IPS-18a (cell line): Measurements from ENCODE around the gene DCAF8L2.
"Not testable (repeated sequence)": the region's sequence is repeated elsewhere in the genome, so short reads cannot be mapped to it uniquely, and the experiment has no call there.

Source experiments
- H3K27ac ChIP-seq: one replicate; pipeline ENCODE4 v1.5.1; 2013; ENCODE audit warnings: low read length
- H3K27me3 ChIP-seq: one replicate; pipeline ENCODE4 v1.6.1; 2013; ENCODE audit warnings: mild to moderate bottlenecking, low read length; ENCODE audit not compliant: control insufficient read depth, insufficient read depth
- H3K36me3 ChIP-seq: one replicate; pipeline ENCODE4 v1.6.1; 2013; ENCODE audit warnings: low read depth, low read length; ENCODE audit not compliant: control insufficient read depth
- H3K4me1 ChIP-seq: one replicate; pipeline ENCODE4 v1.6.1; 2013; ENCODE audit warnings: low read depth, low read length; ENCODE audit not compliant: control insufficient read depth
- H3K4me3 ChIP-seq: one replicate; pipeline ENCODE4 v1.5.1; 2013; ENCODE audit warnings: low read length
- H3K9ac ChIP-seq: one replicate; pipeline ENCODE4 v1.6.1; 2013; ENCODE audit warnings: mild to moderate bottlenecking, low read length, moderate library complexity
- H3K9me3 ChIP-seq: one replicate; pipeline ENCODE4 v1.6.1; 2013; ENCODE audit warnings: low read depth, low read length; ENCODE audit not compliant: control insufficient read depth

The DCAF8L2 gene

GRCh38 chrX:27590044-27590443 is at the start of gene DCAF8L2:
Gene DCAF8L2, plus strand, starts transcription at chrX:27590344. Its CDS starts 156,552 bp downstream, at chrX:27746896.
- Histone ChIP-seq H3K4me1 (no peaks in the 10 kb centered on the region), H3K27me3 (no peaks in the 10 kb centered on the region), H3K9ac (no peak within 1 kb of the TSS), H3K36me3 (no peaks in the 10 kb centered on the region), H3K27ac (no peak within 1 kb of the TSS), H3K4me3 (no peak within 1 kb of the TSS), H3K9me3 (peaks cover 7% of the 10 kb centered on the region)

- not testable (repeated sequence) for H3K9ac ChIP-seq, H3K27ac ChIP-seq, H3K4me3 ChIP-seq, H3K36me3 ChIP-seq, H3K4me1 ChIP-seq, H3K9me3 ChIP-seq, H3K27me3 ChIP-seq
Measured at GRCh38 chrX:27541161-27541560, 49.0 kb upstream of the DCAF8L2 start.

- Histone ChIP-seq H3K36me3 (no peaks in the 10 kb centered on the region), H3K9me3 (peaks cover 2% of the 10 kb centered on the region), H3K4me1 (no peaks in the 10 kb centered on the region), H3K9ac (no peak overlapping the region), H3K4me3 (no peak overlapping the region), H3K27me3 (no peaks in the 10 kb centered on the region), H3K27ac (no peak overlapping the region)
Measured at GRCh38 chrX:27548624-27549023, 41.5 kb upstream of the DCAF8L2 start.

GRCh38 chrX:27549688-27550087 is 40.5 kb upstream of the DCAF8L2 start:
- Histone ChIP-seq H3K27me3 (no peaks in the 10 kb centered on the region), H3K4me3 (no peak overlapping the region), H3K27ac (no peak overlapping the region), H3K36me3 (no peaks in the 10 kb centered on the region), H3K9ac (no peak overlapping the region), H3K4me1 (no peaks in the 10 kb centered on the region), H3K9me3 (peaks cover 2% of the 10 kb centered on the region)

GRCh38 chrX:27555514-27555913 is 34.6 kb upstream of the DCAF8L2 start:
- H3K36me3 ChIP-seq, result no peaks in the 10 kb centered on the region

GRCh38 chrX:27565992-27566391 is 24.2 kb upstream of the DCAF8L2 start:
- Histone ChIP-seq H3K27me3 (no peaks in the 10 kb centered on the region), H3K9ac (no peak overlapping the region), H3K4me3 (no peak overlapping the region), H3K36me3 (no peaks in the 10 kb centered on the region), H3K27ac (no peak overlapping the region), H3K9me3 (peaks cover 6% of the 10 kb centered on the region), H3K4me1 (no peaks in the 10 kb centered on the region)

More at GRCh38 chrX:27555514-27555913, 34.6 kb upstream of the DCAF8L2 start:
- Histone ChIP-seq H3K4me3 (no peak overlapping the region), H3K9me3 (peaks cover 4% of the 10 kb centered on the region), H3K9ac (no peak overlapping the region), H3K27ac (no peak overlapping the region), H3K27me3 (no peaks in the 10 kb centered on the region), H3K4me1 (no peaks in the 10 kb centered on the region)

GRCh38 chrX:27571164-27571563 is 19.0 kb upstream of the DCAF8L2 start:
- Histone ChIP-seq H3K27me3 (no peaks in the 10 kb centered on the region), H3K4me3 (no peak overlapping the region), H3K9me3 (peaks cover 11% of the 10 kb centered on the region), H3K9ac (no peak overlapping the region), H3K36me3 (no peaks in the 10 kb centered on the region), H3K4me1 (no peaks in the 10 kb centered on the region), H3K27ac (no peak overlapping the region)

- Histone ChIP-seq H3K36me3 (no peaks in the 10 kb centered on the region), H3K4me1 (no peaks in the 10 kb centered on the region), H3K9ac (no peak overlapping the region), H3K27me3 (no peaks in the 10 kb centered on the region), H3K27ac (no peak overlapping the region), H3K9me3 (peaks cover 16% of the 10 kb centered on the region), H3K4me3 (no peak overlapping the region)
Measured at GRCh38 chrX:27575565-27575964, 14.6 kb upstream of the DCAF8L2 start.

GRCh38 chrX:27583976-27584375 is 6.2 kb upstream of the DCAF8L2 start:
- Histone ChIP-seq H3K27me3 (no peaks in the 10 kb centered on the region), H3K9me3 (peaks cover 10% of the 10 kb centered on the region), H3K9ac (no peak overlapping the region), H3K27ac (no peak overlapping the region), H3K36me3 (no peaks in the 10 kb centered on the region), H3K4me1 (no peaks in the 10 kb centered on the region), H3K4me3 (no peak overlapping the region)

GRCh38 chrX:27591938-27592337 is 1.8 kb downstream of the DCAF8L2 start:
- Histone ChIP-seq H3K9me3 (peaks cover 4% of the 10 kb centered on the region), H3K36me3 (no peaks in the 10 kb centered on the region), H3K27ac (no peak overlapping the region), H3K4me3 (no peak overlapping the region), H3K27me3 (no peaks in the 10 kb centered on the region), H3K9ac (no peak overlapping the region), H3K4me1 (no peaks in the 10 kb centered on the region)

GRCh38 chrX:27597508-27597907 is 7.4 kb downstream of the DCAF8L2 start:
- H3K9me3 ChIP-seq, result peaks cover 12% of the 10 kb centered on the region
- H3K36me3 ChIP-seq, result no peaks in the 10 kb centered on the region
- H3K27me3 ChIP-seq, result no peaks in the 10 kb centered on the region
- H3K4me3 ChIP-seq, result no peak overlapping the region
- H3K9ac ChIP-seq, result no peak overlapping the region
- no peak overlapping the region for H3K27ac ChIP-seq
- H3K4me1 ChIP-seq, result no peaks in the 10 kb centered on the region

- Histone ChIP-seq H3K9ac (no peak overlapping the region), H3K36me3 (no peaks in the 10 kb centered on the region), H3K27ac (no peak overlapping the region), H3K9me3 (peaks cover 12% of the 10 kb centered on the region), H3K4me1 (no peaks in the 10 kb centered on the region), H3K27me3 (no peaks in the 10 kb centered on the region), H3K4me3 (no peak overlapping the region)
Measured at GRCh38 chrX:27598312-27598711, 8.2 kb downstream of the DCAF8L2 start.
